GM12878 (cell line): ENCODE data around the gene CCDC159. TPM values are rescaled to one million over a fixed set of nuclear protein-coding genes. Genes with fewer than 3 reads are reported as not detected.

ENCODE experiments used
- BRCA1 ChIP-seq: IDR thresholded peaks from 2 replicates; pipeline ENCODE4 v1.6.1; 2011; ENCODE audit warnings: low read depth, low read length, improper control_type of control experiment
- CHD2 ChIP-seq: IDR thresholded peaks from 2 replicates; pipeline ENCODE4 v1.6.1; 2011; ENCODE audit warnings: low read depth, low read length, improper control_type of control experiment, borderline replicate concordance
- CHD4 ChIP-seq: fragments of 200-600 bp; sonication (generic); IDR thresholded peaks from 2 replicates; pipeline ENCODE4 v1.6.1; 2016; ENCODE audit warnings: mild to moderate bottlenecking
- CREB1 ChIP-seq: IDR thresholded peaks from 2 replicates; pipeline ENCODE4 v1.6.1; 2012; ENCODE audit warnings: low read depth, mild to moderate bottlenecking, inconsistent platforms
- EED ChIP-seq: sonication (generic); IDR thresholded peaks from 2 replicates; pipeline ENCODE4 v1.6.1; 2016; ENCODE audit warnings: antibody characterized with exemption, low read depth
- EP300 ChIP-seq, 2 experiments: fragments of 150-350 bp in 1 of 2; IDR thresholded peaks; 2 replicates each; pipeline ENCODE4 v1.6.1; 2011 to 2012; ENCODE audit warnings: low read depth in 2 of 2, low read length in 2 of 2, borderline replicate concordance in 1 of 2, improper control_type of control experiment in 1 of 2, inconsistent platforms in 1 of 2; ENCODE audit not compliant: control insufficient read depth in 1 of 2
- FOS ChIP-seq: IDR thresholded peaks from 3 replicates; pipeline ENCODE4 v1.6.1; 2011; ENCODE audit warnings: borderline replicate concordance; ENCODE audit not compliant: insufficient read length; ENCODE audit errors: extremely low read depth
- GABPA ChIP-seq: IDR thresholded peaks from 2 replicates; pipeline ENCODE4 v1.6.1; 2014; ENCODE audit warnings: antibody characterized with exemption, low read depth, mild to moderate bottlenecking, inconsistent platforms
- KLF5 ChIP-seq: fragments of 450-650 bp; IDR thresholded peaks from 2 replicates; pipeline ENCODE4 v1.6.1; 2014; ENCODE audit warnings: mild to moderate bottlenecking; ENCODE audit not compliant: partially characterized antibody
- MEF2A ChIP-seq: IDR thresholded peaks from 2 replicates; pipeline ENCODE4 v1.6.1; 2011; ENCODE audit warnings: low read depth, mild to moderate bottlenecking, low read length, moderate library complexity; ENCODE audit not compliant: insufficient read depth
- MTA3 ChIP-seq: IDR thresholded peaks from 2 replicates; pipeline ENCODE4 v1.6.1; 2012; ENCODE audit warnings: low read length, inconsistent platforms, borderline replicate concordance
- MYC ChIP-seq: IDR thresholded peaks from 2 replicates; pipeline ENCODE4 v1.6.1; 2011; ENCODE audit warnings: mild to moderate bottlenecking, low read length, moderate library complexity, inconsistent platforms; ENCODE audit not compliant: insufficient read depth, insufficient replicate concordance, insufficient read length, severe bottlenecking
- NFYB ChIP-seq: IDR thresholded peaks from 2 replicates; pipeline ENCODE4 v1.6.1; 2011; ENCODE audit warnings: low read depth, mild to moderate bottlenecking, low read length, improper control_type of control experiment, moderate library complexity; ENCODE audit not compliant: insufficient read depth
- RELA ChIP-seq: fragments of 450-650 bp; IDR thresholded peaks from 2 replicates; pipeline ENCODE4 v1.8.0; 2014; ENCODE audit warnings: borderline replicate concordance; ENCODE audit not compliant: partially characterized antibody
- SMC3 ChIP-seq: IDR thresholded peaks from 2 replicates; pipeline ENCODE4 v1.6.1; 2011; ENCODE audit warnings: low read length, improper control_type of control experiment, borderline replicate concordance
- SUPT20H ChIP-seq: IDR thresholded peaks from 2 replicates; pipeline ENCODE4 v1.6.1; 2011; ENCODE audit warnings: low read depth, mild to moderate bottlenecking, low read length, moderate library complexity, borderline replicate concordance; ENCODE audit not compliant: control insufficient read depth
- TBL1XR1 ChIP-seq: IDR thresholded peaks from 2 replicates; pipeline ENCODE4 v1.6.1; 2012; ENCODE audit warnings: low read depth, low read length, improper control_type of control experiment
- ZNF217 ChIP-seq: fragments of 450-650 bp; IDR thresholded peaks from 2 replicates; pipeline ENCODE4 v1.6.1; 2017; ENCODE audit warnings: antibody characterized with exemption, mild to moderate bottlenecking
- polyA plus RNA-seq, 11 experiments: library from polyadenylated mRNA; depleted of rRNA in 4 of 11; unstranded in 6 of 11; stranded (reverse) in 5 of 11; fragments of >200 nt; fragmentation: Nextera tagmentation in 4 of 11; fragmentation: Illumina TruSeq in 1 of 11; extraction: Ambion mirVana in 4 of 11; extraction: Trizol in 1 of 11; gene quantifications; 1 replicate in 1 of 11; 2 replicates in 10 of 11; pipeline versions ENCODE4 v1.2.1 to v1.2.3, GENCODE V29; 2011 to 2016; ENCODE audit warnings: inconsistent platforms in 2 of 11, missing spikeins in 2 of 11, low read depth in 1 of 11
- total RNA-seq, 4 experiments: library from RNA; depleted of rRNA in 3 of 4; stranded (reverse); fragments of >200 nt in 3 of 4; fragmentation: Illumina TruSeq in 1 of 4; extraction: Trizol in 1 of 4; gene quantifications; 2 replicates each; pipeline versions ENCODE4 v1.2.1 to v1.2.3, GENCODE V29; 2013 to 2021
- TF ChIP-seq, protein P1 (sequence below): fragments of 150-350 bp; IDR thresholded peaks from 2 replicates; pipeline ENCODE4 v1.6.1; 2016; ENCODE audit warnings: low read depth, low read length
- TF ChIP-seq, protein P2 (sequence below): fragments of 450-650 bp; IDR thresholded peaks from 2 replicates; pipeline ENCODE4 v1.6.1; 2016; ENCODE audit warnings: mild to moderate bottlenecking
- TF ChIP-seq, protein P3 (sequence below): IDR thresholded peaks from 2 replicates; pipeline ENCODE4 v1.6.1; 2012; ENCODE audit warnings: low read length, inconsistent platforms
- TF ChIP-seq, protein P4 (sequence below): IDR thresholded peaks from 2 replicates; pipeline ENCODE4 v1.6.1; 2011; ENCODE audit warnings: low read depth, low read length, improper control_type of control experiment, borderline replicate concordance

Gene CCDC159
- total and polyA plus RNA-seq, 10 of the 15 experiments (the other 5 are each of a cell fraction or from before 2014, with no cell fraction given), result 0.61 to 14.7 (median 10.1) TPM

DNA sequence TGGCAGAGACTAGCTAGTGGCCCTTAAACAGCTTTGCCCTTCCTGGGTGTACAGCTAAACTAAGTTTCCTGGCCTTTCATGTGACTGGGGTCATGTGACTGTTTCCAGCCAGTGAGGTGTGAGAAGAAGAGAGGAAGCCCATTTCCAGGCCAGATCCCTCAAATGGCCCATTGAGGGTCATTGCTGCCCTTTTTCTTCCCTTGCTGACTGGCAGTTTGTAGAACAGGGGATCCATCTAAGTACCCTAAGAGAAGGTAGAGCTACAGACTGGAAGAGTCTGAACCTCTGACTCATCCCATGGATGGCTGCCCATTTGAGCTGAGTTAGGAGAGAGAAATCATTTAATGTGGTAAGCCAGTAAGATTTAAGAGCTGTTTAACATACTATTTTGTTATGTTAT is 30.9 kb downstream of the CCDC159 start (continued):
- TF ChIP-seq, protein P1, sequence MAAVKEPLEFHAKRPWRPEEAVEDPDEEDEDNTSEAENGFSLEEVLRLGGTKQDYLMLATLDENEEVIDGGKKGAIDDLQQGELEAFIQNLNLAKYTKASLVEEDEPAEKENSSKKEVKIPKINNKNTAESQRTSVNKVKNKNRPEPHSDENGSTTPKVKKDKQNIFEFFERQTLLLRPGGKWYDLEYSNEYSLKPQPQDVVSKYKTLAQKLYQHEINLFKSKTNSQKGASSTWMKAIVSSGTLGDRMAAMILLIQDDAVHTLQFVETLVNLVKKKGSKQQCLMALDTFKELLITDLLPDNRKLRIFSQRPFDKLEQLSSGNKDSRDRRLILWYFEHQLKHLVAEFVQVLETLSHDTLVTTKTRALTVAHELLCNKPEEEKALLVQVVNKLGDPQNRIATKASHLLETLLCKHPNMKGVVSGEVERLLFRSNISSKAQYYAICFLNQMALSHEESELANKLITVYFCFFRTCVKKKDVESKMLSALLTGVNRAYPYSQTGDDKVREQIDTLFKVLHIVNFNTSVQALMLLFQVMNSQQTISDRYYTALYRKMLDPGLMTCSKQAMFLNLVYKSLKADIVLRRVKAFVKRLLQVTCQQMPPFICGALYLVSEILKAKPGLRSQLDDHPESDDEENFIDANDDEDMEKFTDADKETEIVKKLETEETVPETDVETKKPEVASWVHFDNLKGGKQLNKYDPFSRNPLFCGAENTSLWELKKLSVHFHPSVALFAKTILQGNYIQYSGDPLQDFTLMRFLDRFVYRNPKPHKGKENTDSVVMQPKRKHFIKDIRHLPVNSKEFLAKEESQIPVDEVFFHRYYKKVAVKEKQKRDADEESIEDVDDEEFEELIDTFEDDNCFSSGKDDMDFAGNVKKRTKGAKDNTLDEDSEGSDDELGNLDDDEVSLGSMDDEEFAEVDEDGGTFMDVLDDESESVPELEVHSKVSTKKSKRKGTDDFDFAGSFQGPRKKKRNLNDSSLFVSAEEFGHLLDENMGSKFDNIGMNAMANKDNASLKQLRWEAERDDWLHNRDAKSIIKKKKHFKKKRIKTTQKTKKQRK, result no peak
- peak; percentile 67 for TF ChIP-seq NFYB
- no peak for TF ChIP-seq RELA
- TF ChIP-seq MEF2A, result no peak
- no peak for TF ChIP-seq CHD2
- TF ChIP-seq, protein P2, sequence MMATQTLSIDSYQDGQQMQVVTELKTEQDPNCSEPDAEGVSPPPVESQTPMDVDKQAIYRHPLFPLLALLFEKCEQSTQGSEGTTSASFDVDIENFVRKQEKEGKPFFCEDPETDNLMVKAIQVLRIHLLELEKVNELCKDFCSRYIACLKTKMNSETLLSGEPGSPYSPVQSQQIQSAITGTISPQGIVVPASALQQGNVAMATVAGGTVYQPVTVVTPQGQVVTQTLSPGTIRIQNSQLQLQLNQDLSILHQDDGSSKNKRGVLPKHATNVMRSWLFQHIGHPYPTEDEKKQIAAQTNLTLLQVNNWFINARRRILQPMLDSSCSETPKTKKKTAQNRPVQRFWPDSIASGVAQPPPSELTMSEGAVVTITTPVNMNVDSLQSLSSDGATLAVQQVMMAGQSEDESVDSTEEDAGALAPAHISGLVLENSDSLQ, result no peak
- TF ChIP-seq, protein P3, sequence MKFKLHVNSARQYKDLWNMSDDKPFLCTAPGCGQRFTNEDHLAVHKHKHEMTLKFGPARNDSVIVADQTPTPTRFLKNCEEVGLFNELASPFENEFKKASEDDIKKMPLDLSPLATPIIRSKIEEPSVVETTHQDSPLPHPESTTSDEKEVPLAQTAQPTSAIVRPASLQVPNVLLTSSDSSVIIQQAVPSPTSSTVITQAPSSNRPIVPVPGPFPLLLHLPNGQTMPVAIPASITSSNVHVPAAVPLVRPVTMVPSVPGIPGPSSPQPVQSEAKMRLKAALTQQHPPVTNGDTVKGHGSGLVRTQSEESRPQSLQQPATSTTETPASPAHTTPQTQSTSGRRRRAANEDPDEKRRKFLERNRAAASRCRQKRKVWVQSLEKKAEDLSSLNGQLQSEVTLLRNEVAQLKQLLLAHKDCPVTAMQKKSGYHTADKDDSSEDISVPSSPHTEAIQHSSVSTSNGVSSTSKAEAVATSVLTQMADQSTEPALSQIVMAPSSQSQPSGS, result no peak
- no peak for TF ChIP-seq CREB1
- TF ChIP-seq CHD4, result no peak
- no peak for TF ChIP-seq MYC
- TF ChIP-seq SMC3, result no peak
- TF ChIP-seq TBL1XR1, result no peak
- TF ChIP-seq BRCA1, result no peak
- TF ChIP-seq FOS, result peak; percentile 34
- TF ChIP-seq EED, result no peak
- TF ChIP-seq, protein P4, sequence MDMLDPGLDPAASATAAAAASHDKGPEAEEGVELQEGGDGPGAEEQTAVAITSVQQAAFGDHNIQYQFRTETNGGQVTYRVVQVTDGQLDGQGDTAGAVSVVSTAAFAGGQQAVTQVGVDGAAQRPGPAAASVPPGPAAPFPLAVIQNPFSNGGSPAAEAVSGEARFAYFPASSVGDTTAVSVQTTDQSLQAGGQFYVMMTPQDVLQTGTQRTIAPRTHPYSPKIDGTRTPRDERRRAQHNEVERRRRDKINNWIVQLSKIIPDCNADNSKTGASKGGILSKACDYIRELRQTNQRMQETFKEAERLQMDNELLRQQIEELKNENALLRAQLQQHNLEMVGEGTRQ, result peak; percentile 93
- TF ChIP-seq EP300 (IDR thresholded peaks at IDR 0.05; ENCODE audit: borderline replicate concordance in 1 of 2, control insufficient read depth in 1 of 2, low read depth in 2 of 2, low read length in 2 of 2), result no peak
- no peak for TF ChIP-seq SUPT20H
- TF ChIP-seq ZNF217, result no peak
- no peak for TF ChIP-seq KLF5
- 0 out of 2 replicates have a peak, but pooled peaks have one; percentile 34 for TF ChIP-seq MTA3
- no peak for TF ChIP-seq GABPA
